Medulla oblongata (tissue), 1 donor: ENCODE data around the gene LRFN4.

Source experiments
- DNase-seq: peaks from one replicate; pipeline ENCODE4 v3.0.0-alpha.2; 2015; ENCODE audit errors: extremely low spot score

Gene LRFN4

DNA sequence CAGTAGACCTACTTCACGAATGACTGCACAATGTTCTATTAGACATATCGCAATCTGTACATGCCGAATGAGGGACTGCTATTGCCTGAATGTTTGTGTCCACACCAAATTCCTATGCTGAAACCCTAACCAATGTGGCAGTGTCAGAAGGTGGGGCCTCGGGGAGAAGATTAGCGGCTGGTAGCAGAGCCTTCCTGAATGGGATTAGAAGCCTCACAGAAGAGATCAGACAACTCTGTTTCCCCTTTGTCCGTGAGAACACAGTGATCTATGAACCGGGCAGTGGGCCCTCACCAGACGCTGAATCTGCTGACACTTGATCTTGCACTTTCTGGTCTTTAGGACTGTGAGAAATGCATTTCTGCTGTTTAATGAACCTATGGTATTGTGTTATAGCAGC, 33.1 kb downstream of the LRFN4 start:
- no peak for DNase-seq

DNA sequence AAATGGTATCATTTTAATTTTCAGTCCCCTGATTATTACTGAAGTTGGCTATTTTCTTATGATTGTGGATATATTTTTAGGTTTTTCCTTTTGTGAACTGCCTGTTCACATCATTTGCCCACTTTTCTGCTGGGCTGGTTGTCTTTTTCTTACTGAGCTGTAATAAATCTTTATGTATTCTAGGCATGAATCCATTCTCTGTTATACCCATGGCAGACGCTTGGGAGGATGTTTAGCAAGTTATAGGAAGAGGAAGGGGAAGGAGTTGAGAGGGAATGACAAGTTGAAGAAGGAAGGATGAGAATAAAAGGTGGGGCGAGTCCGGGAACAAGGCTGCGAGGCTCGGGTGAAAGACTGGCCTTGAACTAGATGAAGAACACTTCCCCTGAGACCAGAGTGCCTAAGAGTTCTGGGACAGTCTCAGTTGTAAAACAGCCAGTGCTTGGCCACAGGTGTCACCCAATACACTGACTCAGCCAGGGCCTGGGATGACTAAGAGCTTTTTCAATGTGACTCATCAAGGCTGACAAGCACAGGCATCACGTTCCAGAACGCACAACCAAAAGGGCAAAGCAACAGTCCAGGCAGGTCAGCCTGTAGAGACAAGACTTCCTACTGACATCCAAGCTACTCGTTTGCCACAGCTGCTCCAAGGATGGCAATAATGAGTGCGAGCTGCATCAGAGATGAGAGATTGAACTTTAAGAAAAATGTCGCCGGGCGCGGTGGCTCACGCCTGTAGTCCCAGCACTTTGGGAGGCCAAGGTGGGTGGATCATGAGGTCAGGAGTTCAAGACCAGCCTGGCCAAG, 35.2 kb downstream of the LRFN4 start:
- no peak for DNase-seq

DNA sequence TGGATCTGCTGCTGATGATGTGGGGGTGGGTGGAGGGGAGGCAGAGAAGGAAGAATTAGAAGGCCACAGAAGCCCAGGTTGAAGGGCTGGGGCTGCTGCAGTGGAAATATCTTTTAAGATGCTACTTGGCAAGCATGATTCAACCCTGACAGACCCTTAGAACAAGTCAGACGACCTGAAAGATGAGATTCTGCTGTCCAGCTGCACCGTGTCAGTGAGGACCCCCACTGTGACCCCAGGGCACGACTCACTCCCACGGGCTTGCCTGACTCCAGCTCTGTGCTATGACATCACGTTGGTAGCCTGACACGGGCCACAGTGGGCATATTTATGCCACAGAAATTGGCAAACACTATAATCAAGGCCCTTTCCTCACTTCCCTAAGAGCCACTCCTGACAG, 36.0 kb downstream of the LRFN4 start:
- no peak for DNase-seq

DNA sequence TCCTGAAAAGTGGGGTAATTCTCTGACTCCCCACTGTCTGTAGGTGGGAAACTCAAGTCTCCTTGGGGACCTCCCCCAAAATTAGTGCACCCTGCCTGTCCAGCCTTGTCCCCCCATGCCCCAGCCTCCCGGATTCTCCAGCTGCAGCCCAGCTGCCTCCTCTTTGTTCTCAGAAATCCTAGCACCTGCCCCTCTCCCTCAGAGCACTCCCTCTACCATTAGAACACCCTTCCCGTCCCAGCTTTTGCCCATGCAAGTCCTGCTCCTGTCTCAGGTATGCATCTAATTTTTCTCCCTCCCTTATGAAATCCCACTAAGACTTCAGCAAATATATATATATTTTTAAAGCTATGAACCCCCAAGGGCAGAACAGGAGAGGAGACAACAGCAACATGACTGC, 37.3 kb downstream of the LRFN4 start:
- DNase-seq = no peak

DNA sequence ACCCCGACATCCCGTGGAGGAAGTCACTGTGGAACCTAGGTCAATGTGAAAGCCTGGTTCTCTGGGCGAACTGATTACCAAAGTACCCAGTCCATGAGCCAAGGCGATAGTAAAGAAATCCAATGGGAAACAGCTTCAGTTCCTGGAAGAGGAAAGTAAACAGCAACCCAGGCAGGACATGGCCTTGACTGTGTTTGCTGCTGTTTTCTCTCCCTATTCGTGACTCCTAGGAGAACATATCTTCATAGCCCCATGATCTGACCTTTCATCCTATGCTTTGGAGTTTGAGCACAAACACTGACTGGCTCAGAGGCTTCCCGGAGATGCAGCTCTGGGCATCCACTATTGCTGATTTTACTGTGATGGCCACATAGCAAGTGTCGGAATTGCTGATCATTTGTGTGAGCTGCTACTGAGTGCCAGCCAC, 45.1 kb downstream of the LRFN4 start:
- DNase-seq = no peak

DNA sequence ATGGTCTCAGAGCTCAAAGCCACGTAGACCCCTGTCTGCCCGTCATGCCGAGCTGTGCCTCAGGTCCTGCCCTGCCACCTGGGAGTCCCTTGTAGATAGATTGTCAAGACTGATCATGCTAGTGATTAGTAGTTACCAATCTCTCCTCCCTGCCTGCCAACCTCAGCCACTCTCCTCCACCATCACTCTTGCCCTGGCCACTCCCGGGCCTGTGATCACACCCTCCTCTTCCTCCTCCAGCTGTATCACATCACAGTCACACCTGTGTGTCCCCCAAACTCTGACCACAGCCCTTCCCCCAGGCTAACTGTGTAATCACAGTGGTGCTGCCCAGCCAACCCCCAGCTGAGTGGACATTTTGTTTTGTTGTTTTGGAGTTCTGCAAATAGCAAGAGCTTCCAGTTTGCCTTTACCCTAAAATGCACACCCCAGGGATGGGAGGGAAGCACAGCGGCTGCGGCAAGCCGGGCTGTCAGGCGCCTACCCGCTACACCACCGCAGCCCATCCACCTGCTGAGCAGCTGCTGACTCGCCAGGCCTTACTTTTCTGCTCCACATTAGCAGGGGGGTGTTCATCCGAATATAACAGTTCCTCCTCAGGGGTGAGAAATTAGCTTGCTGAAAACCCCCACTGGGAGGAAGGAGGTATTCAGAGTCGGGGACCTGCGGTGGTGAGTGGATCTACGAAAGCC, 45.8 kb downstream of the LRFN4 start:
- no peak for DNase-seq

DNA sequence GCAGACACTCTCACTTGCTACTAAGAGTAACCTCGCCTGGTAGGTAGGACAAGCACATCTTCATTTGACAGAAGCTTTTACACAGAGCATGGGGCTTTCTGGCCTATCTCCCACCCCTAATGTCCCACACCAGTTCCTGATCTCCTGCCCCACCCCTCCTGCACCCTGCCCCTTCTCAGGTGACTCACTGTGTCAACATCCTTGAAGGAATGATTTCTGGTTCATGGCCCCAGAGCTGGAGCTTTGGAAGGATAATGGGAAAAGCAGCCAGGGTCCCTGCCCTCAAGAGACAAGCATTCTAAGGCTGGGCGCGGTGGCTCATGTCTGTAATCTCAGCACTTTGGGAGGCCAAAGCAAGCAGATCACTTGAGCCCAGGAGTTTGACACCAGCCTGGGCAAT, 47.2 kb downstream of the LRFN4 start:
- DNase-seq = no peak

DNA sequence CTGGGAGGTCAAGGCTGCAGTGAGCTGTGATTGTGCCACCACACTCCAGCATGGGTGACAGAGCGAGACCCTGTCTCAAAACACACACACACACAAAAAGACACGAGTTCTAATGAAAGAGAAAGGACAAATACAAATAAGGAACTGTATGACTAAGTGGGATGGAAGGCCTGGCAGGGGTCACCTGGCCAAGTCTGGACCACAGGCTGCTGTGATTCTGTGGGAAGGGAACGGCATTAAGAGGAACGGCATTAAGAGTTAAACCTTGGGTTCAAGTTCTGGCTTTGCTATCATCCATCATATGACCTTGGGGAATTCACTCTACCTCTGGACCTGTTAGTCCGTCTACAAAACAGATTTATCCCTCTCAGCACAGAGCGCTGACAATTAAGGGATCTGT, 47.7 kb downstream of the LRFN4 start:
- no peak for DNase-seq

DNA sequence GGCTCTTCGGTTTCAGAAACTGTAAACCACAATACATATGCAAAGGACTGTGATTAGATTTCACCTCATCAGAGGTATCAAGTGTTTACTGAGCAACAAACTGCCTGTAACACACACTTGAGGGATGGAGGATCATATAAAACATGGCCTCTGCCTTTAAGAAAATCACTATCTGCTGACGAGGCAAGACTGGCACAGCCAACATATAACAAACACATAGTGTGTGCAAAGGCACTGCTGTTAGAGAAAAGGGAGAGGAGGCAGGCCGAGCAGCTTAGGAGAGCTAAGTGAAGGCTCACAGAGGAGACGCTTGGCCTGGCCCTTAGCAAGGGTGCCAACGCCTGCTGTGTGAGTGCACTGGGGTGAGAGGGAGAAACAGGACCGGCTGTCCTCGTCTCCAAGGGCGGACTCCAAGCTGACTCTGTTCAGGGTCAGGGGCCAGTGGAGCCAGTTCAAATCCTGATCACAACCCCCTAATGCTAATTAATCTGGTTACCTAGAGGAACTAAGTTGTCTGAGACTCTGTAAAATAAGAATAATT, 48.2 kb downstream of the LRFN4 start:
- no peak for DNase-seq

DNA sequence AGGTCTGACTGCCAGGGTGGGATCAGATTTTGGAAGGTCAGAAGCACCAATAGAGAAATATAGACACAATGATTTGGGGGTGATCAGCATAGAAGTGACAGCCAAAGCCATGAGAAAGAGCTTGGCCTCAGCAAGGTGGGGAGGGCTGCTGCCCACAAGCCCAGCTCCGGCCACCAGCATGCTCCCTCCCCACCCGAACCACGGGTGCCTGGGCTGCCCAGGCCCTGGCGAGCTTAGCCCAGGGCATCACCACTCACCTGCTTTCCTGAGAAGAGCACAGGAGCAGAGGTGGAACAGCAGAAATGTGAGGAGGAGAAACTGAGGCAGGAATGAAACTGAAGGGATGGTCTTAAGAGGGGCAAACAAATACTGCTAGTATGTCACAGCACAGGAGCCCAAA, 48.8 kb downstream of the LRFN4 start:
- DNase-seq = no peak

DNA sequence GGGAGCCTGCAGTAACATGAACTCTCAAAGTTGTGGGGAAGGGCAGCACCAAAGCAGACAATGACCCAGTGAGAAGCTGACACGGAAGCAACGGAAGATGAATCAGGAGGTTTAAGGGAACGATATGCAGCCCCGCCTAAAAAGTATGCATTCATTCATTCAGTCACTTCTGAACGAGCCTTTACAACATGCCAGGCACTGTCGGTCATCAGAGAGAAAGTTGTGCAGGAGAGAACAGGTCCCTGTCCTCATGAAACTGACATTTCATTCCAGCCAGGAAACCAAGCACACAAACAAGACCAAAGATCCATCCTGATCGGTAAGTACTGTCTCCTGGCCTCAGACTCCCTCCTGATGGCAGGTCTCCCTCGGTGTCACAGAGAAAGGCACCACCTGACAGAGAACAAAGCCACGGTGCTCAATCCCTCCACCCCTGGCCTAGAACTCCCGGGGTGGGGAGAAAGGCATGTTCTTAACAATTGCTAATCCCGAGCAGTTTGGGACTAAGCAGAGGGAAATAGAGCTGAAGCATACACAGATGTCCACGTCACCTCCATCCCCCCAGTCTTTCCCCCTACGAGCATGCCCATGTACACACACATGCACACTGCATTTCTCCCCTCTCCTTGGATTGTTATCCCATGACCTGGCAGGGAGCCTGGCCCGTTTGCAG, 49.3 kb downstream of the LRFN4 start:
- DNase-seq = no peak

DNA sequence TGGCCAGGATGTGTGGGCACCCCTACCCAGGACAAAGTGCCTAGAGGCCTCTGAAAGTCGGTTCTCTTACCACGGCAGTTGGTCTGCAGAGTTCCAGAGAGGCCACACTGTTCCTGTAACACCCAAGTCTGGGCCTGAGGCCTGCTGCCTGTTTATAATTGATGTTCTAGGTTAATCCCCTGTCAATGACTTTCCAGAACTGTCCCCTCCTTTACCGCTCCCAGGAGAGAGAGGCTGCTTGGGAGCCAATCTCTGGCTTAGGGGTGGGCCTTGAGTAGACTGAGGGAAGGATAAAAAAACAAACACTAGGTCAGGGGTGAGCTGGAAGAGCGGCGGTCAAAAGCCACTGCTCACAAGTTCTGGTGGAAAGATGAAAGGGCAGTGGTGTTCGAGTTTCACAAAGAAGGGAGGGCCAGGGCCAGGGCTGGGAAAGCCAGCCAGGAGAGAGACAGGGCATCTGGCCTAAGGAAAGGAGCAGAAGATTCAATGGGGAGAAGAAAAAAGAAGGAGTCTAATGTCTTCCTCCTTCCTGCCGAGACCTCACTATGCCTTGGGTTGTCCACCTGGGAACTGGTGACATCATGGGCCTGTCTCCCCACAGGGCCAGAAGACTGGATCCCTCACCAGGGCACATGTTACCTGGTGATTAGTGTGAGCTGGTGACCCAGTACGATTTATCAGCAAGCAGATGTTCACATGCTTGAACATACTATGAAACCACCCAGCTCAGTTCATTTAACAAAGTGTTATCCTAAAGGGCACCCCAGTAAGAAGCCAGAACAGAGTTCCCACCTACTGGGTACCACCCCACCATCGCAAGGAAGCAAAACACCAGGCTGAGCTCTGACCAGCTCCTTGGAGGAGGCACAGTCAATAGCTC, 51.1 kb downstream of the LRFN4 start:
- no peak for DNase-seq

DNA sequence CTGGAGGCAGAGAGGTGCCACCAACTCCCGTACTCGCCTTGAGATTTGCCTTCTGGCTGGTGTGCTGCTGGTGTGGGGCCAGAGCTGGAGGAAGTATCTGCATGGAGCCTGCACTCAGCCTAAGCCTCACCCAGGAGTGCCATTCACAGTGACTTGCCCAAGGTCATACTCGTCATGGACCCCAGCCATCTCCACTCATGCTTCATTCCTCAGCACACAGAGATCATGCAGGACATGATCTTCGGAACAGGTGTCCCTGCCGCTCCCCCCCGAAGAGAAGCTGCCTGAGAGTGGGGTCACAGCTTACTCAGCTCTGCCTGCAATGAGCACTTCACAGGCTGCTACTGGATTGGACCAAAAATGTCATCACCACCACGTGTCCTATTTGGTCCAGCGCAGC, 52.3 kb downstream of the LRFN4 start:
- no peak for DNase-seq

DNA sequence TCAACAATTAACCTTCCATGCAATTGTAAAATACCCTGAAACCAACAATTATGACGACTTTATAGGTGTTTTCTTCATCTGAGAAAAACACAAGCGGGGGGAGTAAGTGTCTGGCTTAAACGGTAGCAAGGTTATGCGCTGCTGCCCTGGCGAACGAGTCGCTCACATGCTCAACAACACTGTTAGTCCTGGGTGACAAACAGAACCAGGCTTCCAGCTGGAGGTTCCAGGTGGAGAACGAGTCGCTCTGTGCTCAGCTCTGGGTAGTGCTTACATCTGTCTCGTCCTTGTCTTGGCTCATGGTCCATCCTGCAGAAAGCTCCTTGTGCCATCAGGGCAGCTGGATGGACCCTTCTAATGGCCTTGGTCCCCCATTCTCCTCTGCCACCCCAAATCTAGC, 53.2 kb downstream of the LRFN4 start:
- DNase-seq = no peak
